Hematopoietic multipotent progenitor cell (in vitro differentiated cells): ENCODE measurements around the gene SRSF7. TPM values are rescaled to one million over a fixed set of nuclear protein-coding genes. Genes with fewer than 3 reads are reported as not detected.
"Not testable (repeated sequence)": the region's sequence is repeated elsewhere in the genome, so short reads cannot be mapped to it uniquely, and the experiment has no call there.

Experiments
- DNase-seq, 3 donors: peaks; one replicate each; pipeline ENCODE4 v3.0.0-alpha.2; 2011 to 2015; ENCODE audit warnings: low read depth in 2 of 3, low spot score in 2 of 3
- total RNA-seq: library from RNA; depleted of rRNA; stranded (reverse); fragments of >200 nt; gene quantifications from one replicate; pipeline ENCODE4 v1.2.3, GENCODE V29; 2012

SRSF7 gene
- 93.2 TPM for total RNA-seq

DNA sequence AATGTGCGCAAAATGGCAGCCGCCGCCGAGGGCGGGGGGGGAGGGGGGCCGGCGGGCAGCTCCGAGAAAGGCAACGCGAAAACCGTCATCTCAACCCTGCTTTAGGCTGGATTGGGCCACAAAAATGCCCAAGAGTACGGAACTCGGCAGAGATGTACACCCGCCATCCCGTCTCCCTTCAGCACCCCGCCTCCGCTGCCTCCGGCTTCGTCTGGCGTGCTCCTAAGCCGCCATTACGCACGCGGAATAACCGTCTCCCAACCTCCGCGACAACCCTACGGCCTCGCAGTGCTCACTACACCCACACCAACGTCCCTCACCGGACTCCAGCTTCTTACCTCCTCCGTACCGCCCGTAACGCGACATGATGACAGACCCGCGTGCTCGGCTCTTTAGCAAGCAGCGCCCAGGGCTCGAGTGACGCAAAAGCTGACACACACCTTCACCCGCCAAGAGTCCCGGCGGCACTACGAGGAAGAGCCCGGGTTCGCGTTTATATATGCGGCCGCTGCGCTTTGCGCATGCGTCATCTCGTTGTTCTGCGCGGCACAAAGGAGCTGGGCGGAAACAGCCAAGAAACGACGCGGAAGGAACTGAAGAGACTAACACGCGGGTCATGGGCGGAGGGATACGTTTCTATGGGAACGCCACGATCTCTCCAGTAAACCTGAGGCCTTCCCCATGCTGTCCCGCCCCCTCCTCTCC lies at the start of gene SRSF7:
SRSF7 (minus strand) TSS at position 471 of the 705 bp plus-strand sequence; CDS start at position 366, 105 bp downstream.
- peak; percentile 97 to 100 (median 99) for DNase-seq

DNA sequence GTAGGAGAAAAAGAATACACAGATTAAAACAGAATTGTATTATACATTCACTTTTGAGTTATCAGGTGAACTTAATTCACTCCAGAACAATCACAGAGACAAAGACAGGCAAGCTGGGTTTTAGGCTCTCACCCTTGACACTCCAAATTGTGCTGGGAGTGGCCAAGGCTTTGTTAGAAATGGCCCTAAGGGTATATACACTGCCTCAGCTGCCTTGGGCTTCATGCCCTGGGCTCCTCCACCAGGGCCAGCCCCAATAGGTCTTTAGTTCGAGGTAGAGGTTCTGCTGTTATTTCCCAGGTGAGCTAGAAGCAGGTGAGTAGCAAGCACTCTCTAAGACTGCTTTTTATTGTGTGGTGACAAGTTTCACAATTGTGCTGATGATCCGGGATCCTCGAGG lies 46.8 kb upstream of the SRSF7 start:
- DNase-seq: no peak

DNA sequence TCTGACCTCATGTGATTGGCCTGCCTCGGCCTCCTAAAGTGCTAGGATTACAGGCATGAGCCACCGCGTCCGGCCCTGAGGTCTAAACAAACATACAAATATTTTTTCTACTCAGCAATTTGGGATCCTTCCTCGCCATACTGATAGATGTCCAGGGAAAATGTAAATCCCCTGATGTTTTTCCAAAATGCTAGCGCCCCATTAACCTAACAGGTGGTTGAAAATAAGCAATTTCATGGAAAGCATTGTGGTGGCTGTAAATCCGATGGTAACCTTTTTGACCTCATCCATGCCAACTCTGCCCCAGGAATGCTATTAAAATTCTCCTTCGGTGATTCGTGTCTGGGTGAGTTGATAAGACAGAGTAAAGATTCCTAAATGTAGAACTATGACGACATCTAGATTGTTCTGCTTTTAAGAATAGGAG lies 46.1 kb upstream of the SRSF7 start:
- no peak for DNase-seq

DNA sequence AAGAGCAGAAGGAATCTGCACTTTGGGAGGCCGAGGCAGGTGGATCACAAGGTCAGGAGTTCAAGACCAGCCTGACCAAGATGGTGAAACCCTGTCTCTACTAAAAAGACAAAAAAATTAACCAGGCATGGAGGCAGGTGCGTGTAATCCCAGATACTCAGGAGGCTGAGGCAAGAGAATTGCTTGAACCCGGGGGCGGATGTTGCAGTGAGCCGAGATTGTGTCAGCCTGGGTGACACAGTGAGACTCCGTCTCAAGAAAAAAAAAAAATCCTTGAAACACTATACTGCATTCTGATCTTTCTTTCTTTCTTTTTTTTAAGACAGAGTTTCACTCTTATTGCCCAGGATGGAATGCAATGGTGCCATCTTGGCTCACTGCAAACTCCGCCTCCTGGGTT lies 43.9 kb upstream of the SRSF7 start:
- DNase-seq: not testable (repeated sequence)

DNA sequence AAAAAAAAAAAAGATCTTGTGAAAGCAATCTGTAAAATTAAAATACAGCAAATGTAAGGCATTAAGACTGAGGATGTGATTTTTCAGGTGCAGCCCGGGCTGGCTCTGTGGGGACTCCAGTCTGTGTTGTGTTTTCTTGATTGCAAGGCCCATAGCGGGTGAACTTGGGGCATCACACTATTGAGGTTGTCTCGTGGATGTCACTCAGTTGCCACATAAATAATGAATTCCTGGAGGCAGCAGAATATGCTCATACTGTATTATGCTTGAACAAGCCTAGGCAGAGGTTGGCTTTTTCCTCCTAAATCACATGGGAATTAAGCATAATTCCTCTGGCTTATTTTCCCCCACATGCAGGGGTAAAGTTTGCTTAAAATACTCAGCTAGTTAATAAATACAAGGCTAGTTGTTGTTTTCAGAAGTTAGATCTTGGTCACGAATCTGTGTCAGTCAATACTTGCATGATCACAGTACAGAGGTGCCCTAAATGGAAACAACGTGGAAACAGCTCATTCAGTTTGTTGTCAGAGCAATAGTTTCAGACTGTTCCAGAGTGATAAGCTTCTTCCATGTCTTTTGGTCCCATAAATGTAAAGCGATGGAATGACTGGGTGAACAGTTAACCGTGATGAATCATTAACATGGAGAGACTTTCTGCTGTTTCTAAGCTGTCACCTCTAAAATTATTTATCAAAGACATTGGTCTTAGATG lies 43.2 kb upstream of the SRSF7 start:
- DNase-seq: no peak

DNA sequence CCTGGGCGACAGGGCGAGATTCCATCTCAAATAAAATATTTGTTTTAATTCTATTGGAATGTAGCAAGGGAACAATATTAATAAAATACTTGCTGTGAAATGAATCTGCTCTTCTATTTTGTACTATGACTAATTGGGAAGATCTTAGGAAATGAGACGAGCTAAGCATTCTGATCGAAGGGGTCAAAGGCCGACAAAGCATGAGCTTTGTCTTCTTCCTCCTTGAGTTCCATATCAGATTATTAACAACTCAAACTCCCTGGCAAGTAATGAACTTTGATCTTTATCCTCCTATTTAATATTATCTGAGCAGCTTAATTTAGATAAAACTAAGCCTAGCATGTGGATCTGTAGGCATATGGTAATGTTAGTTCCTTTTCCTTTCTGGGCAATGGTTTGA lies 42.4 kb upstream of the SRSF7 start:
- no peak for DNase-seq

DNA sequence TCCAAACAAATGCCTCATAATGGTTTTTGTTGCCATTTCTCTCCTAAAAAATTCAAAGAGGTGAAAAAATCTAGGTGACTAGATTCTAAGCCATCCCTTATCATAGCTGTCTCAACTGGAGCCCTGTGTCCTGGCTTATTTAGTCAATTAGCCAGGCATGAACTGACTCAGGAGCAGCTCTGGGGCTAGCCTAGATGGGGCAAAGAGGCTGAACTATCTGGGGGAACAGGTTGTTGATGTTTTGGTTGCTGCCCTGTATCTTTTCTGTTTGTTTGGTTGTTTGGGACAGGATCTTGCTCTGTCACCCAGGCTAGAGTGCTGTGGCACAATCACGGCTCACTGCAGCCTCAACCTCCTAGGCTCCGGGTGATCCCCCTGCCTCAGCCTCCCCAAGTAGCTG lies 41.6 kb upstream of the SRSF7 start:
- no peak for DNase-seq

DNA sequence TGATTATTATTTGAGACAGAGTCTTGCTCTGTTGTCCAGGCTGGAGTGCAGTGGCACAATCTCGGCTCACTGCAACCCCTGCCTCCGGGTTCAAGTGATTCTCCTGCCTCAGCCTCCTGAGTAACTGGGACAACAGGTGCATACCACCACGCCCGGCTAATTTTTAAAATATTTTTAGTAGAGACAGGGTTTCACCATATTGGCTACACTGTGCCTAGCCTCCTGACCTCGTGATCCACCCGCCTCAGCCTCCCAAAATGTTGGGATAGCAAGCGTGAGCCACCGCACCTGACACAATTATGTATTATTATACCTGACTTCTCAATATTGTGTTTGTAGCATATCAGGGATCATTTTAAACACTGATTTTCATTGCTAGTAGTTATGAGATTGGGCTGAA lies 41.2 kb upstream of the SRSF7 start:
- DNase-seq: not testable (repeated sequence)

DNA sequence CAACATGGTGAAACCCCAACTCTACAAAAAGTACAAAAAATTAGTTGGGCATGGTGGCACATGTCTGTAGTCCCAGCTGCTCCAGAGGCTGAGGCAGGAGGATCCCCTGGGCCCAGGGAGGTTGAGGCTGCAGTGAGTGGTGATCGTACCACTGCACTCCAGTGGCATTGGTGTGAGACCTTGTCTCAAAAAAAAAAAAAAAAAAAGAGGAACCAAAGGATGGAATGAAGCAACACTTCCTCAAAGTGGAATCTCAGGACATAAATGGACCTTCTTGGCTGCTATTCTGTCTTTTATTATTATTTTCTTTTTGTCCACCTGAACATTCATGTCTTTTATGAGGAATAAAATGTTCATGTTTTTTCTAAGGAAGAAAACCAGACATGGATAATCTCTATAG lies 40.6 kb upstream of the SRSF7 start:
- peak in 2 of 3 donors; percentile 2 to 24 for DNase-seq

DNA sequence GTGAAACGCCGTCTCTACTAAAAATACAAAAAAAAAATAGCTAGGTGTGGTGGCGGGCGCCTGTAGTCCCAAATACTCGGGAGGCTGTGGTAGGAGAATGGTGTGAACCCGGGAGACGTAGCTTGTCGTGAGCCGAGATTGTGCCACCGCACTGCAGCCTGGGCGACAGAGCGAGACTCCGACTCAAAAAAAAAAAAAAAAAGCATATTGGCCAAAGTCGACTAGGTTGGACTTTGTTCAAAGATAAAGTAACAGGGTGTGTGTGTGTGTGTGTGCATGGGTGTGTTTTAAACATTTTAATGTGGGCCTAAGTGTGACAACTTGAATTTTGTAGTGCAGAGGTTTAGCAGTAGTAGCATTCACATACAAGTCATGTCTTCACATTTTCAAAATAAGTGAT lies 38.5 kb upstream of the SRSF7 start:
- DNase-seq: no peak

DNA sequence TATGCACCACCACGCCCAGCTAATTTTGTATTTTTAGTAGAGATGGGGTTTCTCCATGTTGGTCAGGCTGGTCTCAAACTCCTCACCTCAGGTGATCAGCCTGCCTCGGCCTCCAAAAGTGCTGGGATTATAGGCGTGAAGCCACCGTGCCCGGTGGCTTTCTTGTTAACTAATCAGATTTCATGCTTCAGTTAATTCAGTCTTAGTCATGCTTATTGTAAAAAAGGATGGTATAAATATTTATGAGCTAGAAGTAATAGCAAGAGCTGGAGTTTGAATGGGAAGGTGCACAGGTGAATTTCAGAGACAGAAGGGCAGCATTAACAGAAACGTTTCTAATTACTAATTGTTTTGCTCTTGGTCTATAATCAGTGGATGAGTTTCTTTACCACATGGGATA lies 37.1 kb upstream of the SRSF7 start:
- DNase-seq: no peak

DNA sequence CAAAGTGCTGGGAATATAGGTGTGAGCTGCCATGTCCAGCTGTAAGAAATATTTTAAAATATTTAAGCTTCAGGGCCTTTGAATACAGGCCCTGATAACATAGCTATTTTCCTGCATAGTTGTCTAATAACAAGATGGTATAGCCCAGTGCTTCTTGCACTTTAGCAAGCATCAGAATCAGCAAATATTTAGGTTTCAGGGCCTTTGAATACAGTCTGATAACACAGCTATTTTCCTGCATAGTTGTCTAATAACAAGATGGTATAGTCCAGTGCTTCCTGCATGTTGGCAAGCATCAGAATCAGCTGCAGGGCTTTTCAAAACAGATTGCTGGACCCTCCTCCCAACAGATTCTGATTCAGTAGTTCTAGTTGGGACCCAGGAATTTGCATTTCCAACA lies 32.4 kb upstream of the SRSF7 start:
- DNase-seq: no peak

DNA sequence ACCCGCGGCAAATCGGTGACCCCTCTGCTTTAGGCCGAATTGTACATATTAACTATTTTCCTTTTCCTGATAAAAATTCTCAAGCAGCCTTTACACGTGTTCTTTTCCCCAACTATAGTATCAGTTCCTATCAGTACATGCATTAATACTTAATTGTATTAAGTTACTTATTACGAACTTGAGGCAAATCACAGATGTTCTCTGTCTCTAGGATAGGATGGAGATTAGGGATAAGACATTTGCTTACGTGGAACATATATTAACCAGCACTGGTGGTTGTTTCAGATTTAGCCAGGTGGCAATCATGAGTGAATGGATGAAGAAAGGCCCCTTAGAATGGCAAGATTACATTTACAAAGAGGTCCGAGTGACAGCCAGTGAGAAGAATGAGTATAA lies 27.5 kb upstream of the SRSF7 start:
- DNase-seq: no peak

DNA sequence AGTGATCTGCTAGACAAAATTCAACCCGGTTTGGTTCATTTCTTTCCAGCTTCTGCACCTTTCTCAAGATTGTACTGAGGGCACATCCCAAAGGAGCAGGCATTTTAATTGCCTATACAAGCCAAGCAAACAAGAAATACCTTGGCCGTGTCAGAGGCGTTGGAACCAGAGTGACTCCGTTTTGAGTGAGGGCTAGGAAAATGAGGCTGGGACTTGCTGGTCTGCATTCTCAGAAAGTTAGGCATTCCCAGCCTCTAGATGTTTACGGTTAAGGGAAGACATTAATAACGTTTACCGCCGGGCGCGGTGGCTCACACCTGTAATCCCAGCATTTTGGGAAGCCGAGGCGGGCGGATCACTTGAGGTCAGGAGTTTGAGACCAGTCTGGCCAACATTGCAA lies 25.4 kb upstream of the SRSF7 start:
- no peak for DNase-seq

DNA sequence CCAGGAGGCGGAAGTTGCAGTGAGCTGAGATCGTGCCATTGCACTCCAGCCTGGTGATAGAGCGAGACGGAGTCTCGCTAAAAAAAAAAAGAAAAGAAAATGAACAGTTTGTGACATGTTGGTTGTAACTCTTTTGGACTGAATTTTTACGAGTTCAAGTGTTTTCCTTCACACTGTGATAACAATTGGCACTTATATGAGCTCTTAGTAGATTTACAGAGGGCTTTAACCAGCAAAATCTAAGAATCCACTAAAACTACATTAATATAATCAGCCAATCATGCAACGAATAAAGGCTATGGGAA lies 24.7 kb upstream of the SRSF7 start:
- no peak for DNase-seq

DNA sequence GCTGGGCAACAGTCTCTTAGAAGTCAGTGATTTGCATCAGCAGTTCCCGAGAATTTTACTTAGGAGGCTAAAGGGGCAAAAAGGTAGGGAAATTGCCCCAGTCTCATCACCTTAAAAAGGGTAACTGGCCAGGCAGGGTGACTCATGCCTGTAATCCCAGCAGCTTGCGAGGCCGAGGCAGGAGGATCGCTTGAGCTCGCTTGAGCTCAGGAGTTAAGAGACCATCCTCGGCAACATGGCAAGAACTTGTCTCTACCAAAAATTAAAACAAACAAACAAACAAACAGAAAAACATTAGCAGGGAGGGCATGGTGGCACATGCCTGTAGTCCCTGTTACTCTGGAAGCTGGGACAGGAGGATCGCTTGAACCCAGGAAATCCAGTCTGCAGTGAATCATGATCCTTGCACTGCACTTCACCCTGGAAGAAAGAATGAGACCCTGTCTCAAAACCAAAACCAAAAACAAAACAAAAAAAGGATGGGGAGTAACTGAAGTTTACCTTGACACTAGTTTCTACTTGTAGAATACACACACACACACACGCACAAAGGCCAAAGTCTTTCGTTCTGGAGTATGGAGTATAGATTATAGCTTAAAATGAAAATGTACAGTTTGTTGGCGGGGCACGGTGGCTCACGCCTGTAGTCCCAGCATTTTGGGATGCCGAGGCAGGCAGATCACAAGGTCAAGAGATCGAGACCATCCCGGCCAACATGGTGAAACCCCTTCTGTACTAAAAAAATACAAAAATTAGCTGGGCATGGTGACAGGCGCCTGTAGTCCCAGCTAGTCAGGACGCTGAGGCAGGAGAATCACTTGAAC lies 24.1 kb upstream of the SRSF7 start:
- no peak for DNase-seq

DNA sequence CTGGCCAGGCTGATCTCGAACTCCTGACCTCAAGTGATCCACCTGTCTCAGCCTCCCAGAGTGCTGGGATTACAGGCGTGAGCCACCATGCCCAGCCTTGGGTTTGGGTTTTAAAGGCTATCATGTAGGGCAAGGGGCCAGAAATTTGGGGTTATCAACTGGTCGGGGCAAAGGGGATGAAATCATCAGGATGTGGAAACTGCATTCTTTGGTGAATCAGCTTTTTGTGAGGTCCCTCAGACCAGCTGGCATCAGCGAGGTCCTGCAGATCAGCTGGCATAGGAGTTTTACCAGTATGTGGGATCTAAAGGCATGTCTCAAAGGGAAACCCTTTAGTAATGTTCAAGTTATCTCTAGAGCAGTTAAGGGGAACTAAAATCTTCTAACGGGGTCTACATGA lies 20.5 kb upstream of the SRSF7 start:
- DNase-seq: no peak

DNA sequence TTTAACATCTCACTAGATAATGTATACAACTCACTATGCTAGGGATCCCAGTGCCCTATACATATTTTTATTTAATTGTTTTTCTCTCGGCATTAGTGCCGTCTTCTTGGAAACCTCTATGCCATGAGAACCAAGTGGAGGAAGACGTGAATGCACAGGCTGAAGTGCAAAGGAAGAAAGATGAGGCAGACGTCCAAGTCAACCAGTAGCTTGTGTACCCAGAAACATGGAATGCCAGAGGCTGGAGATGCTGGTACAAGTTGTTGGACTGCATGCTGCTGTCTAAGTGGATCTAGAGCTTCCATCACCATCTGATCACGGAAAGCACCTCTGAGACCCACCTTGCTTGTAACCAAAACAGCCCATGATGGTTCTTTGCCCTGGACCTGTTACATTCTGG lies 14.4 kb upstream of the SRSF7 start:
- no peak for DNase-seq

DNA sequence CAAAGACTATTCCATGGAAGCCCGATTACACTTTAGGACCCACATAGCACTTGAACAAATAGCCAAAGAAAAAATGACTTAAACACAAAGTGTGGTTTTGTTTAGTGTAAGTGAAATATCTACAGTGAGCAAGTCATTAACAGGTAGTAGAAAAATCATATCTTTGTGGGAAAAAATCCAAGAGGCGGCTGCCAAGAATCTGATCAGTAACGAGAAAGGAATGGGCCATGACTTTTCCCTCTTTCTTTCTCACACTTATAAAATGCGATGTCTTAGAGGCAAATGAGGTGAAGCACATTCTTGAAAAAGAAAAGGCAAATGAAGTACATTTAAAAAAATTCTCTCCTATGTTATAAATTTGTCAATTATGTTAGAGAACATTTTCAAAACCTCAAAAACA lies 14.0 kb upstream of the SRSF7 start:
- DNase-seq: no peak

DNA sequence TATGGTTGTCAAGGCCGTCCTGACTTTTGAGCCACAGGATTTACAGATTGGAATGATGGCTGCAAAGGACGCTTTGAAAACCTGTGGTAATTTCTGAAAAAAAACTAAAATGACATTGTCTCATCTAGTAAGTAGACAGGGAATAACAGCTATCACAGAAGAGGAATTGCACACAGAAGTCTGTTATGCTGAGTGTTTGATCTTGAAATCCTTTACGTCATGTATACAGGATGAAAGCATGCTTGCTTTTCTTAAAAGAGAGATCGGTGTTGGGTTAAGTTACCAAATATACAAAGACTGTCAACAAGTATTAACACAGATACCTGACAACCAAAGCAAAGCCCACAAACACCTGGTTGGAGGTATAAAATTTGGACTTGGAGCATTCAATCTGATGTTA lies 12.6 kb upstream of the SRSF7 start:
- no peak for DNase-seq

DNA sequence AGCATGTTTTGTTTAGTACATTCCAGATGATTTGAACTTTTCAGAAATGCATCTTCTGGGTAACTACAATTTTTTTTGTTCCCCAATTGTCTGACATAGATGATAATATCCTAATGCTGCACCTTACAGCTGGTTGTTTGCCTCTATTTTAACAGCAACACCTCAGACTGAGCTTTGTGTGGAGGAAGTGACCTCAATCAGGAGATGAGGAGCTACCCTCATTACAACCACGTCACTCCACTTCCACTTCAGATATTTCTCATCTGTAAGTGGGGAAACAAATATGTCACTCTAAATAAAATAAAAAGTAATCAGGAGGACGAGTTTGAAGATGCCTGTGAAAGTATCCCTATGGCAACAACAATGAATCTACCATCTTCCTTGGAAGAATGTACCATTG lies 12.1 kb upstream of the SRSF7 start:
- no peak for DNase-seq

DNA sequence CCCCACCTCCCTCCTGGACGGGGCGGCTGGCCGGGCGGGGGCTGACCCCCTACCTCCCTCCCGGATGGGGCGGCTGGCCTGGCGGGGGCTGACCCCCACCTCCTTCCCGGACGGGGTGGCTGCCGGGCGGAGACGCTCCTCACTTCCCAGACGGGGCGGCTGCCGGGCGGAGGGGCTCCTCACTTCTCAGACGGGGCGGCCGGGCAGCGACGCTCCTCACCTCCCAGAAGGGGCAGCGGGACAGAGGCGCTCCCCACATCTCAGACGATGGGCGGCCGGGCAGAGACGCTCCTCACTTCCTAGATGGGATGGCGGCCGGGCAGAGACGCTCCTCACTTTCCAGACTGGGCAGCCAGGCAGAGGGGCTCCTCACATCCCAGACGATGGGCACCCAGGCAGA lies 4.7 kb upstream of the SRSF7 start:
- DNase-seq: not testable (repeated sequence)
